ENCODE results near the gene TTC13.

DNA sequence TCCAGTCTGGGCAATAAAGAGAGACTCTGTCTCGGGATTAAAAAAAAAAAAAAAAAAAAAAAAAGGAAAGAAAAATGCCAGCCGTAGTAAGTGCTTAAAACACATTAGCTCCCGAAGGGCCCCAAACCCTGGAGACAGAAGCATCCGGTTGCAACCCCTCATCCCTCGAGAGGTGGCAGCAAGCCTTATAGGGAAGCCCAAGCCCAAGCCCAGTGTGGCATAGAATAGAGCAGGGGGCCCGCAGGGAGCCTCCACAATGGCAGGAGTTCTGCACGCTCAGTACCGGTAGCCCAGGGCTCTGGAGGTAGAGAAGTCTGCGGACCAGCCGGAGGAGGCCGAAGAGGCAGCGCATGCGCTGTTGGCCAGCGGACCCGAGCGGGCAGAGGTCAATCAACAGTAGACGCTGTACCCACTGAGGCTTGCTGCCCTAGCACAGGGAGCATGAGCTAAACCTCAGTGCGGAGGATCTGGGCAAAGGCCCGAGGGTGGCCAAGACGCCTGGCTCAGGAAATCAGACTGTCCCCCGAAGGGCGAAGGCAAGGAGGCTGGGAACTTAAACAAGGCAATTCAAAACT, 76.2 kb downstream of the TTC13 start:
- no peak for TF ChIP-seq PATZ1 (CRISPR knock-in tag; IDR thresholded peaks at IDR 0.05)
- TF ChIP-seq NR3C1 (CRISPR knock-in tag; IDR thresholded peaks at IDR 0.05): no peak
- TF ChIP-seq, protein P1, sequence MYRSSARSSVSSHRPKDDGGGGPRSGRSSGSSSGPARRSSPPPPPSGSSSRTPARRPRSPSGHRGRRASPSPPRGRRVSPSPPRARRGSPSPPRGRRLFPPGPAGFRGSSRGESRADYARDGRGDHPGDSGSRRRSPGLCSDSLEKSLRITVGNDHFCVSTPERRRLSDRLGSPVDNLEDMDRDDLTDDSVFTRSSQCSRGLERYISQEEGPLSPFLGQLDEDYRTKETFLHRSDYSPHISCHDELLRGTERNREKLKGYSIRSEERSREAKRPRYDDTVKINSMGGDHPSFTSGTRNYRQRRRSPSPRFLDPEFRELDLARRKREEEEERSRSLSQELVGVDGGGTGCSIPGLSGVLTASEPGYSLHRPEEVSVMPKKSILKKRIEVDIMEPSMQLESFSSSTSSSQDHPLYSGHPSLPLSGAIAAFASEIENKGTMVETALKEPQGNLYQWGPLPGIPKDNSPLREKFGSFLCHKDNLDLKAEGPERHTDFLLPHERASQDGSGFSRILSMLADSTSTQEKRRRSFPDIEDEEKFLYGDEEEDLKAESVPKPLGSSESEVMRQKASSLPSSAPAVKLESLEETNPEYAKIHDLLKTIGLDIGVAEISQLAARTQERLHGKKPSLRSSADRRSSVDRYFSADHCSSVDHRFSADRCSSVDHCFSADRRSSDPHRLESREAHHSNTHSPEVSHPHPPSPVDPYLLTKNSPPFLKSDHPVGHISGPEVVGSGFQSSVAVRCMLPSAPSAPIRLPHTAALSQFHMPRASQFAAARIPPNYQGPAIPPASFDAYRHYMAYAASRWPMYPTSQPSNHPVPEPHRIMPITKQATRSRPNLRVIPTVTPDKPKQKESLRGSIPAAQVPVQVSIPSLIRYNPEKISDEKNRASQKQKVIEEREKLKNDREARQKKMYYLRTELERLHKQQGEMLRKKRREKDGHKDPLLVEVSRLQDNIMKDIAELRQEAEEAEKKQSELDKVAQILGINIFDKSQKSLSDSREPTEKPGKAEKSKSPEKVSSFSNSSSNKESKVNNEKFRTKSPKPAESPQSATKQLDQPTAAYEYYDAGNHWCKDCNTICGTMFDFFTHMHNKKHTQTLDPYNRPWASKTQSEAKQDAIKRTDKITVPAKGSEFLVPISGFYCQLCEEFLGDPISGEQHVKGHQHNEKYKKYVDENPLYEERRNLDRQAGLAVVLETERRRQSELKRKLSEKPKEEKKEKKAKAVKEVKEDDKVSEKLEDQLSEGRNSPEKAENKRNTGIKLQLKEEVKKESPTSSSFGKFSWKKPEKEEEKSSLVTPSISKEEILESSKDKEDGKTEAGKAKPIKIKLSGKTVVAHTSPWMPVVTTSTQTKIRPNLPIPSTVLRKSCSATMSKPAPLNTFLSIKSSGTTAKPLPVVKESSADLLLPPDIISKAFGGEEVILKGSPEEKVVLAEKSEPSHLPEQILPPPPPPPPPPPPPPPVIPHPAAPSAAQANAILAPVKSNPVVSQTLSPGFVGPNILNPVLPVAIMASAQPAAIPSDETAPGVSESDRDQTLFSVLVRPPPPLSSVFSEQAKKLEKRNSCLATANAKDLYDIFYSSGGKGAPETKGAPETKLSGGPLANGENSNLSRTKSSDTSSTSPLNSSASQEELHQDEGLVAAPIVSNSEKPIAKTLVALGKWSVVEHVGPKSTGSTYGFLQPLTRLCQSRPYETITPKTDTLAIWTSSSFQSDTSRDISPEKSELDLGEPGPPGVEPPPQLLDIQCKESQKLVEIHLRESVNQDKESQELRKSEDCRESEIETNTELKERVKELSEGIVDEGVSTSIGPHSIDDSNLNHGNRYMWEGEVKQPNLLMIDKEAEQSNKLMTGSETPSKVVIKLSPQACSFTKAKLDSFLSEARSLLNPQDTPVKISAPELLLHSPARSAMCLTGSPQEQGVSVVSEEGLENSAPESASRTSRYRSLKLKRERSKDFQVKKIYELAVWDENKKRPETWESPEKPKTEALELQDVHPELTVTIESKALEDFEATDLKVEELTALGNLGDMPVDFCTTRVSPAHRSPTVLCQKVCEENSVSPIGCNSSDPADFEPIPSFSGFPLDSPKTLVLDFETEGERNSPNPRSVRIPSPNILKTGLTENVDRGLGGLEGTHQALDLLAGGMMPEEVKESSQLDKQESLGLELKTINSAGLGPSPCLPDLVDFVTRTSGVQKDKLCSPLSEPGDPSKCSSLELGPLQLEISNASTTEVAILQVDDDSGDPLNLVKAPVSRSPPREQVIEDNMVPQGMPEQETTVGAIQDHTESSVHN (CRISPR knock-in tag; IDR thresholded peaks at IDR 0.05): no peak
